ENCODE measurements around the gene CIC.

DNA sequence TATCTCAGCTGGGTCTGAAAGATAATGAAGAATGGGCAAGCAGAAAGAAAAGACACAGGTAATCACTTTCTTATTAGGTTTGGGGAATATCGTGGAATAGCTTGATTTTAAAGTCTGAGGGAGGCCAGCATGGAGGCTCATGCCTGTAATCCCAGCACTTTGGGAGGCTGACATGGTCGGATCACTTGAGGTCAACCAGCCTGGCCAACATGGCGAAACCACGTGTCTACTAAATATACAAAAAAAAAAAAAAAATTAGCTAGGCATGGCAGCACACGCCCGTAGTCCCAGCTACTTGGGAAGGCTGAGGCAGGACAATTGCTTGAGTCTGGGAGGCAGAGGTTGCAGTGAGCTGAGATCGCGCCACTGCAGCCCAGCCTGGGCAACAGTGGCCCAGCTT, 34.8 kb downstream of the CIC start:
- TF ChIP-seq, protein P1, sequence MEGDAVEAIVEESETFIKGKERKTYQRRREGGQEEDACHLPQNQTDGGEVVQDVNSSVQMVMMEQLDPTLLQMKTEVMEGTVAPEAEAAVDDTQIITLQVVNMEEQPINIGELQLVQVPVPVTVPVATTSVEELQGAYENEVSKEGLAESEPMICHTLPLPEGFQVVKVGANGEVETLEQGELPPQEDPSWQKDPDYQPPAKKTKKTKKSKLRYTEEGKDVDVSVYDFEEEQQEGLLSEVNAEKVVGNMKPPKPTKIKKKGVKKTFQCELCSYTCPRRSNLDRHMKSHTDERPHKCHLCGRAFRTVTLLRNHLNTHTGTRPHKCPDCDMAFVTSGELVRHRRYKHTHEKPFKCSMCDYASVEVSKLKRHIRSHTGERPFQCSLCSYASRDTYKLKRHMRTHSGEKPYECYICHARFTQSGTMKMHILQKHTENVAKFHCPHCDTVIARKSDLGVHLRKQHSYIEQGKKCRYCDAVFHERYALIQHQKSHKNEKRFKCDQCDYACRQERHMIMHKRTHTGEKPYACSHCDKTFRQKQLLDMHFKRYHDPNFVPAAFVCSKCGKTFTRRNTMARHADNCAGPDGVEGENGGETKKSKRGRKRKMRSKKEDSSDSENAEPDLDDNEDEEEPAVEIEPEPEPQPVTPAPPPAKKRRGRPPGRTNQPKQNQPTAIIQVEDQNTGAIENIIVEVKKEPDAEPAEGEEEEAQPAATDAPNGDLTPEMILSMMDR (IDR thresholded peaks at IDR 0.05 in 4 of 5, conservative IDR thresholded peaks at IDR 0.05 in 1 of 5), result no peak
- TF ChIP-seq POLR2A (IDR thresholded peaks at IDR 0.05), result no peak
